Activated CD8-positive, alpha-beta memory T cell treated with anti-CD3 and anti-CD28 coated beads, Interleukin-2, amount 10 ng/mL, durations not matched to agents 7 days and 5 days (primary cell): ENCODE measurements around the gene RFESD. TPM values are rescaled to one million over a fixed set of nuclear protein-coding genes. Genes with fewer than 3 reads are reported as not detected.

ENCODE experiments used
- ATAC-seq: fragments of 150-1000 bp; cut with Tn5 transposase; one replicate; pipeline ENCODE4 v1.10.0; 2021; ENCODE audit warnings: moderate library complexity
- CTCF ChIA-PET: fragments of 350-600 bp; sonication (Branson Sonifier 250); formaldehyde crosslinking; loops from one replicate; lab custom pipeline; 2021; ENCODE audit warnings: antibody characterized with exemption; lab: Charles Lee
- DNase-seq: peaks from one replicate; pipeline ENCODE4 v3.0.0-alpha.2; 2020
- H3K27ac Mint-ChIP-seq: one replicate; pipeline ENCODE4 v1.8.0; 2021; ENCODE audit warnings: mild to moderate bottlenecking, mixed read lengths
- H3K27me3 Mint-ChIP-seq: one replicate; pipeline ENCODE4 v1.8.0; 2021; ENCODE audit warnings: mixed read lengths
- H3K36me3 Mint-ChIP-seq: one replicate; pipeline ENCODE4 v1.8.0; 2021; ENCODE audit warnings: mild to moderate bottlenecking, mixed read lengths
- H3K4me1 Mint-ChIP-seq: one replicate; pipeline ENCODE4 v1.8.0; 2021; ENCODE audit warnings: mixed read lengths
- H3K4me3 Mint-ChIP-seq: one replicate; pipeline ENCODE4 v1.8.0; 2021; ENCODE audit warnings: mild to moderate bottlenecking, moderate library complexity, mixed read lengths
- H3K9me3 Mint-ChIP-seq: one replicate; pipeline ENCODE4 v1.8.0; 2022; ENCODE audit warnings: low read depth, mixed read lengths
- total RNA-seq, 2 experiments: library from RNA; stranded (reverse); gene quantifications; one replicate each; pipeline ENCODE4 v1.2.3, GENCODE V29; 2021

Gene RFESD
- total RNA-seq, 2 experiments from 2014 or later: 3.0 to 3.3 TPM

DNA sequence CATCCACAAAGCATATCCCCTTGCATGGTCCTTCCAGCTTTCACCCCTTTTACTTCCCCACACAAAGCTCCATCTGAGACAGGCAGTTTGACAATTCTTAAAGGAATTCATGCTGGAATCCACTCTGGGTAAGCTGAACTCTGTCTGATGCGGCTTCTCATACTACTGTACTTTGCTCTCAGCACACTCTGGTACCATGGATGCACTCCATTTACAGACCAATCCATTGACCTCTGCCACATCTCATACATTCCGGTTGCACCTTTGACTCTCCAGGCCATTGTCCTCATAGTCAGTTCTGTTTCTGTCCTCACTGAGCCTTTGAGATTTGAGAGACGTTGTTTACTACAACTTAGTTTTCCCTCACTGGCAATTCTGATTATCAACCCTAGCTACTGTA, 24.0 kb downstream of the RFESD start:
- Mint-ChIP-seq H3K27me3 (peaks cover 11% of the 10 kb centered on the region), H3K4me3 (no peak overlapping the region)
- CTCF ChIA-PET: interaction anchor here (0.7 to 1.3 kb wide), 2 partner anchors 24 to 177 kb away, joined by 3 to 4 read pairs; partner anchors contain the start of gene RFESD

GRCh38 chr5:95671826-95672225, 25.2 kb downstream of the RFESD start:
- CTCF ChIA-PET: interaction anchor here (0.9 kb wide), 1 partner anchor 175 kb away, joined by 3 read pairs; no protein-coding TSS in a partner anchor
- H3K4me1 Mint-ChIP-seq: no peaks in the 10 kb centered on the region
- DNase-seq (no peak), ATAC-seq (no peak)
- H3K9me3 Mint-ChIP-seq: no peaks in the 10 kb centered on the region
- H3K4me3 Mint-ChIP-seq: no peak overlapping the region
- no peaks in the 10 kb centered on the region for H3K36me3 Mint-ChIP-seq
- no peak overlapping the region for H3K27ac Mint-ChIP-seq
- peaks cover 17% of the 10 kb centered on the region for H3K27me3 Mint-ChIP-seq

More for the DNA sequence above, 24.0 kb downstream of the RFESD start:
- no peaks in the 10 kb centered on the region for H3K4me1 Mint-ChIP-seq
- no peaks in the 10 kb centered on the region for H3K36me3 Mint-ChIP-seq
- no peaks in the 10 kb centered on the region for H3K9me3 Mint-ChIP-seq
- DNase-seq: no peak
- no peak overlapping the region for H3K27ac Mint-ChIP-seq
- no peak for ATAC-seq

DNA sequence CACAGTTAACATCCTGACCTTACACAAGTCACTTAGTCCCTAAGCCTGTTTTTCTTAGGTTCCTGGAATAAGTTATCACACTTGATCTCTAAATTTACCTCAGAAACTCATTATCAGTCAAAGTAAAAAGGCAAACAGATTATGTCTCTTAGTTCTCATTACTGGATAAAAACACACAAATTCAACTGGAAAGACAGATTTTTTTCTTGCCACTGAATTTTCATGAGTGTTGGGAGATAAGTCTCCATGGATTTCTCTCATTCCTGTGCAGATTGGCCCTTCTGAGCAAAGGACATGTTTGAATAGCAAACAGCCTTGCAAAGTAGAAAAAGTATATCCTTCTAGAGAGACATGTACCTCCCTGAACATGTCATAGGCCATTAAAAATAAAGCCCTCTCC, 26.1 kb downstream of the RFESD start:
- no peak overlapping the region for H3K4me3 Mint-ChIP-seq
- H3K27me3 Mint-ChIP-seq: peaks cover 22% of the 10 kb centered on the region
- no peaks in the 10 kb centered on the region for H3K36me3 Mint-ChIP-seq
- H3K9me3 Mint-ChIP-seq: no peaks in the 10 kb centered on the region
- DNase-seq: no peak
- no peak overlapping the region for H3K27ac Mint-ChIP-seq
- CTCF ChIA-PET: interaction anchor here (0.9 to 1.1 kb wide), 2 partner anchors 174 kb away, joined by 3 read pairs; no protein-coding TSS in a partner anchor
- no peaks in the 10 kb centered on the region for H3K4me1 Mint-ChIP-seq
- ATAC-seq: no peak

DNA sequence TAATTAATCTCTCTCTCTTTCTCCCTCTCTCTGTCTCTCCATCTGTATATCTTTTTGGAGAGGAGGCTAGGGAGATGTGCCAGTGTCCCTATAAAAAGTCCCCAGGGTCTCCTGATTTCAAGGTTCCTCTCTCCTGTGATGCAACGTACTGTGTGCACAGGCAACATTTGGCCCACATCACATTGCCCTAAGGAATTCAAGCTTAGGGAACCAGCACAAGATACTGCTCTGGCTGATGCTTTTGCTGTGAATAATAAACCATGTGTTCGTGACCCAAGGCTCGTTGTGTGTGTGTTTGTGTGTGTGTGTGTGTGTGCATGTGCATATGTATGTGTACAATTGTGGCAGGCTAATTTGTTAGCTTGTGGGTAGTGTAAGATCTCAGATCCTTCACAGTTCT, 26.5 kb downstream of the RFESD start:
- ATAC-seq: no peak
- Mint-ChIP-seq H3K27ac (no peak overlapping the region), H3K9me3 (no peaks in the 10 kb centered on the region), H3K4me1 (no peaks in the 10 kb centered on the region), H3K4me3 (no peak overlapping the region), H3K36me3 (no peaks in the 10 kb centered on the region), H3K27me3 (peaks cover 22% of the 10 kb centered on the region)
- no peak for DNase-seq
- CTCF ChIA-PET: interaction anchor here (1.1 to 1.5 kb wide), 4 partner anchors 9 to 173 kb away, joined by 3 to 5 read pairs (median 4); partner anchors contain the start of gene RFESD

DNA sequence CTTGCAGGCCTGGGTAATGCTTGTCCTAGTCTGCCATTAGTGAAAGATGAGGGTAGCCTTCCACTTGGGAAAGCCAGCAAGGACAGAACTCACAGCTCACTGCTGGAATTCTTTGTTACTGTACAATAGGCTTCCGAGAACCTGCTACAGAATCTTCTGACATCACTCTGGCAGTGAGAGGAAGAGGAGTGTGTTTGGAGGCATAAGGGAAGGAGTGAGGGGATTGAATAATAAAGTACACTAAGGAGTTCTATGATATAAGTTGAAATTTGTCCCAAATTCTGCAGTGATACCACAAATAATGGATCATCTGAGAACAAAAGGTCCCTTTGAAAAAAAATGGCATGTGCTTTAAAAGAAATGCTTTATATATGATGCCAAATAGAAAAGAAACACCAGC, 36.3 kb downstream of the RFESD start, which contains the start of gene SPATA9:
Gene SPATA9 (minus strand): TSS at position 101 of the 400 bp plus-strand sequence. CDS start 137 bp downstream, outside the sequence.
- Mint-ChIP-seq H3K36me3 (no peaks in the 10 kb centered on the region), H3K27me3 (peaks cover 44% of the 10 kb centered on the region)
- CTCF ChIA-PET: no interaction called here

DNA sequence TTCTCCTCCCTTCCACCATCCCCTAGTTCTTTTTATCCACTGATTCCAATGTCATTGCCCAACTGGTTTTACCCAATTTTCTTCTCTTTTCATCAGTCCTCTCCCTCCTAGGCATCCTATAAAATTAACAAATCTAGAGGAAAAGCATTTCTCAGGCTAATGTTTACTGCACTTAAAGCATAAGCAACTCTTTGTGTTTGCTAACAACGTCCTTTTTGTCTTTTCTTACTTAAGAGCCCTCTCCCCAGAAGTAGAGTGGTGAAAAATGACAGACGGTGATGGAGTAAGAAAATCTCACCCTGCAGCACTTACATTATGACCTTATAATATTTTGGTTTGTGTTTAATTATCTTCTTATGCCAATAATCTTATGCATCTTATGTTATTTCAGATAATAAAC, 37.8 kb downstream of the RFESD start:
- DNase-seq (no peak), ATAC-seq (no peak)
- CTCF ChIA-PET: interaction anchor here (1.1 kb wide), 1 partner anchor 20 kb away, joined by 3 read pairs; no protein-coding TSS in a partner anchor
- no peaks in the 10 kb centered on the region for H3K4me1 Mint-ChIP-seq
- no peak overlapping the region for H3K4me3 Mint-ChIP-seq
- no peak overlapping the region for H3K27ac Mint-ChIP-seq
- H3K9me3 Mint-ChIP-seq: no peaks in the 10 kb centered on the region
- H3K36me3 Mint-ChIP-seq: no peaks in the 10 kb centered on the region
- peaks cover 44% of the 10 kb centered on the region for H3K27me3 Mint-ChIP-seq

More for the DNA sequence above, 36.3 kb downstream of the RFESD start, which contains the start of gene SPATA9:
- Mint-ChIP-seq H3K27ac (no peak within 1 kb of the TSS), H3K9me3 (no peaks in the 10 kb centered on the region), H3K4me3 (no peak within 1 kb of the TSS), H3K4me1 (no peaks in the 10 kb centered on the region)
- DNase-seq (no peak), ATAC-seq (no peak)

GRCh38 chr5:95686651-95687050, 40.1 kb downstream of the RFESD start:
- H3K27me3 Mint-ChIP-seq: peaks cover 45% of the 10 kb centered on the region
- CTCF ChIA-PET: no interaction called here
- no peaks in the 10 kb centered on the region for H3K9me3 Mint-ChIP-seq
- no peak overlapping the region for H3K4me3 Mint-ChIP-seq
- no peak overlapping the region for H3K27ac Mint-ChIP-seq
- no peaks in the 10 kb centered on the region for H3K36me3 Mint-ChIP-seq
- H3K4me1 Mint-ChIP-seq: no peaks in the 10 kb centered on the region
- ATAC-seq (no peak), DNase-seq (no peak)

DNA sequence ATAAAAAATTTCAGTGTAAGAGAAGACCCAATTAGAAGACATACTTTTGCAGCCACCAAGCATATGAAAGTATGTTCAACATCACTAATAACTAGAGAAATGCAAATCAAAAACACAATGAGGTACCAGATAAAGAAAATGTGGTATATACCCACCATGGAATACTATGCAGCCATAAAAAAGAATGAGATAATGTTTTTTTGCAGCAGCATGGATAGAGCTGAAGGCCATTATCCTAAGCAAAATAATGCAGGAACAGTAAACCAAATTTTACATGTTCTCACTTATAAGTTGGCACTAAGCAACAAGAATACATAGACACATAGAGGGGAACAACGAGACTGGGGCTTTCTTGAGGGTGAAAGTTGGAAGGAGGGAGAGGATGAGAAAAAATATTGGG, 43.1 kb downstream of the RFESD start:
- ATAC-seq: no peak
- H3K27ac Mint-ChIP-seq: no peak overlapping the region
- no peaks in the 10 kb centered on the region for H3K4me1 Mint-ChIP-seq
- DNase-seq: no peak
- H3K4me3 Mint-ChIP-seq: no peak overlapping the region
- no peaks in the 10 kb centered on the region for H3K9me3 Mint-ChIP-seq
- peaks cover 40% of the 10 kb centered on the region for H3K27me3 Mint-ChIP-seq
- H3K36me3 Mint-ChIP-seq: no peaks in the 10 kb centered on the region
- CTCF ChIA-PET: interaction anchor here (1.0 kb wide), 1 partner anchor 160 kb away, joined by 3 read pairs; no protein-coding TSS in a partner anchor

DNA sequence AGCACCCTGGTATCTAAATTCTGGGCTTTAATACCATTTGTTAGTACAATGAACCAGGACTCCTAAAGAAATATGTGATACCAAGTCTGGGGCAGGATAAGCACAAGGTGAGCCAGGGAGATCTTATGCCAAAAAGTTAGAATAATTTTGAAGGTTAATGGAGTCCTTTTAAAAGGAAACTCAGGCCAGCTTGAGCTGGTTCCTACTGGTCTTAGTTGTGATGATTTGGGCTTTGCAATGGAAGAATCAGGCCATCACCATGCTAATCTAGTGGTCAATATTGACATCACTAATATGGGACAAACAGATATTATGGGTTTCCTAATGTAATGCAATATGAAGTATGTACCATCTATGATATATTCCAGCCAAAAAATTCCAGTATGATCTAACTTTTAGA, 43.8 kb downstream of the RFESD start:
- no peaks in the 10 kb centered on the region for H3K36me3 Mint-ChIP-seq
- peaks cover 37% of the 10 kb centered on the region for H3K27me3 Mint-ChIP-seq
- no peaks in the 10 kb centered on the region for H3K9me3 Mint-ChIP-seq
- DNase-seq (no peak), ATAC-seq (no peak)
- H3K4me1 Mint-ChIP-seq: no peaks in the 10 kb centered on the region
- no peak overlapping the region for H3K4me3 Mint-ChIP-seq
- no peak overlapping the region for H3K27ac Mint-ChIP-seq
- CTCF ChIA-PET: interaction anchor here (1.0 kb wide), 1 partner anchor 160 kb away, joined by 3 read pairs; no protein-coding TSS in a partner anchor

- peaks cover 53% of the 10 kb centered on the region for H3K27me3 Mint-ChIP-seq
- ATAC-seq (no peak), DNase-seq (no peak)
- no peaks in the 10 kb centered on the region for H3K36me3 Mint-ChIP-seq
- H3K9me3 Mint-ChIP-seq: no peaks in the 10 kb centered on the region
- CTCF ChIA-PET: no interaction called here
- no peak overlapping the region for H3K4me3 Mint-ChIP-seq
- H3K4me1 Mint-ChIP-seq: no peaks in the 10 kb centered on the region
- no peak overlapping the region for H3K27ac Mint-ChIP-seq
Observed at GRCh38 chr5:95697781-95698681, 51.5 kb downstream of the RFESD start.

DNA sequence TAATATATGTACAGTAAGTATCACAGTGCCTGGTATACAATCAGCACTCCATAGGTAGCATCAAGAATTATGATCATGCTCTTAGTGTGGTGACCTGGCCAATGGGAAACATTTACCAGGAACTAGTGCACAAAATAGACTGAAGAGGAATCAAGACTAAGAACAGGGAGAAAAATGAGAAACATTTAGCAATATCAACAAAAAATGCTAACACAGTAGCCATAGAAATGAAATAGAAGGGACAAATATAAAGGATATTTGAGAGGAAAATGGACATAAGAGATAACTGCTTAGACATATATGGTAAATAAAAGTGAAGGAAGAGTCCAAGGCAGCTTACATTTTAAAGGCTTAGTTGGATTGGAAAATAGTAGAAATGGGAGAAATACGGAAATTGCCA, 52.8 kb downstream of the RFESD start:
- DNase-seq (no peak), ATAC-seq (no peak)
- Mint-ChIP-seq H3K4me3 (no peak overlapping the region), H3K9me3 (no peaks in the 10 kb centered on the region), H3K27me3 (peaks cover 47% of the 10 kb centered on the region), H3K36me3 (no peaks in the 10 kb centered on the region), H3K4me1 (no peaks in the 10 kb centered on the region), H3K27ac (no peak overlapping the region)
- CTCF ChIA-PET: no interaction called here

GRCh38 chr5:95701074-95701473, 54.5 kb downstream of the RFESD start:
- Mint-ChIP-seq H3K4me3 (no peak overlapping the region), H3K27me3 (peaks cover 45% of the 10 kb centered on the region), H3K27ac (no peak overlapping the region), H3K9me3 (no peaks in the 10 kb centered on the region), H3K36me3 (no peaks in the 10 kb centered on the region), H3K4me1 (no peaks in the 10 kb centered on the region)
- CTCF ChIA-PET: interaction anchor here (1.0 kb wide), 1 partner anchor 17 kb away, joined by 3 read pairs; no protein-coding TSS in a partner anchor
- DNase-seq: no peak
- ATAC-seq: no peak

DNA sequence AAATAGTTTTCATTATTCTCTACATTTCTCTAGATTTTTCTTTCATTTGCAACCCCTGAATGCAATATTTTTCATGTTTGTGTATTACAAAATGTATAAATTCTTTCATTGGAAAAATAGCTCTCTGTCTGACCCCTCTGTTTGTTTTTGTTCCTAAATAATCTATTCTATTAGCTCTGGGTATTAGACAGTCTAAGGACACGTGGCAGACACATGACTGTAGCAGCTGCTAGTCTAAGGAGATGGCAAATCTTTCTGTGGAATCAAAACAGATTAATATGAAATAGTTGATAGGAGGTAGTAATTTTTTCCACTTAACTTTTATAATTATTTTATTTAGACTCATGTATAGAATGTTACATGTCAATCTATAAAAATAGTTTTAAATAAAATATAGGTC, 57.6 kb downstream of the RFESD start:
- ATAC-seq: no peak

More for the DNA sequence above, 57.6 kb downstream of the RFESD start:
- no peak for DNase-seq
- Mint-ChIP-seq H3K4me3 (no peak overlapping the region), H3K27me3 (peaks cover 34% of the 10 kb centered on the region), H3K36me3 (no peaks in the 10 kb centered on the region), H3K27ac (no peak overlapping the region), H3K9me3 (no peaks in the 10 kb centered on the region), H3K4me1 (no peaks in the 10 kb centered on the region)
- CTCF ChIA-PET: no interaction called here
